ENCODE results near the gene XYLT1.
A peak's percentile ranks its signal among the peaks of the same experiment; 100 is the strongest.

- TF ChIP-seq CTCF (conservative IDR thresholded peaks at IDR 0.05) (peak; percentile 50; the same call in 1 of the 2 replicates), EZH2 (IDR thresholded peaks at IDR 0.05; ENCODE audit: low read depth) (no peak)
Observed at GRCh38 chr16:17194190-17194780, 276.5 kb downstream of the XYLT1 start.

Data from PC-9 (cell line).